Measurements from ENCODE around the gene KCTD18. TPM values are rescaled to one million over a fixed set of nuclear protein-coding genes. Genes with fewer than 3 reads are reported as not detected.
A peak's percentile ranks its signal among the peaks of the same experiment; 100 is the strongest.

KCTD18 gene
- total RNA-seq, 1 donor from 2014 or later: 11.5 TPM

GRCh38 chr2:200492656-200493055, 17.2 kb downstream of the KCTD18 start:
- Histone ChIP-seq H3K36me3 (ENCODE audit: control insufficient read depth in 3 of 3, insufficient read depth in 3 of 3, low read length in 3 of 3) (peaks cover 15 to 40% (median 35%) of the 10 kb centered on the region in 3 donors), H3K9me3 (ENCODE audit: control insufficient read depth in 3 of 3, low read length in 3 of 3) (no peaks in the 10 kb centered on the region), H3K27me3 (ENCODE audit: control insufficient read depth in 3 of 3, insufficient read depth in 3 of 3, low read length in 3 of 3) (no peaks in the 10 kb centered on the region), H3K9ac (ENCODE audit: low read depth in 1 of 3, low read length in 3 of 3) (no peak overlapping the region), H3K4me1 (ENCODE audit: control insufficient read depth in 3 of 3, insufficient read depth in 3 of 3, low read length in 3 of 3) (no peaks in the 10 kb centered on the region), H3K27ac (ENCODE audit: low read depth, low read length) (no peak overlapping the region), H3K4me3 (ENCODE audit: low read length in 3 of 3) (no peak overlapping the region)

GRCh38 chr2:200490001-200490400, 19.9 kb downstream of the KCTD18 start:
- H3K4me3 ChIP-seq (ENCODE audit: low read length in 3 of 3): no peak overlapping the region
- no peaks in the 10 kb centered on the region for H3K4me1 ChIP-seq (ENCODE audit: control insufficient read depth in 3 of 3, insufficient read depth in 3 of 3, low read length in 3 of 3)
- H3K9ac ChIP-seq (ENCODE audit: low read depth in 1 of 3, low read length in 3 of 3): no peak overlapping the region
- H3K27ac ChIP-seq (ENCODE audit: low read depth, low read length): no peak overlapping the region
- H3K36me3 ChIP-seq (ENCODE audit: control insufficient read depth in 3 of 3, insufficient read depth in 3 of 3, low read length in 3 of 3): peaks cover 11 to 32% (median 29%) of the 10 kb centered on the region in 3 donors
- no peaks in the 10 kb centered on the region for H3K9me3 ChIP-seq (ENCODE audit: control insufficient read depth in 3 of 3, low read length in 3 of 3)
- H3K27me3 ChIP-seq (ENCODE audit: control insufficient read depth in 3 of 3, insufficient read depth in 3 of 3, low read length in 3 of 3): no peaks in the 10 kb centered on the region

- no peaks in the 10 kb centered on the region for H3K27me3 ChIP-seq (ENCODE audit: control insufficient read depth in 3 of 3, insufficient read depth in 3 of 3, low read length in 3 of 3)
Observed at GRCh38 chr2:200488169-200488568, 21.7 kb downstream of the KCTD18 start.

GRCh38 chr2:200486529-200486928, 23.3 kb downstream of the KCTD18 start:
- Histone ChIP-seq H3K4me3 (ENCODE audit: low read length in 3 of 3) (no peak overlapping the region), H3K9me3 (ENCODE audit: control insufficient read depth in 3 of 3, low read length in 3 of 3) (no peaks in the 10 kb centered on the region), H3K36me3 (ENCODE audit: control insufficient read depth in 3 of 3, insufficient read depth in 3 of 3, low read length in 3 of 3) (peaks cover 8 to 12% (median 12%) of the 10 kb centered on the region in 3 donors), H3K9ac (ENCODE audit: low read depth in 1 of 3, low read length in 3 of 3) (no peak overlapping the region), H3K27me3 (ENCODE audit: control insufficient read depth in 3 of 3, insufficient read depth in 3 of 3, low read length in 3 of 3) (no peaks in the 10 kb centered on the region), H3K27ac (ENCODE audit: low read depth, low read length) (no peak overlapping the region), H3K4me1 (ENCODE audit: control insufficient read depth in 3 of 3, insufficient read depth in 3 of 3, low read length in 3 of 3) (no peaks in the 10 kb centered on the region)

More at GRCh38 chr2:200488169-200488568, 21.7 kb downstream of the KCTD18 start:
- Histone ChIP-seq H3K27ac (ENCODE audit: low read depth, low read length) (no peak overlapping the region), H3K4me1 (ENCODE audit: control insufficient read depth in 3 of 3, insufficient read depth in 3 of 3, low read length in 3 of 3) (no peaks in the 10 kb centered on the region), H3K9me3 (ENCODE audit: control insufficient read depth in 3 of 3, low read length in 3 of 3) (no peaks in the 10 kb centered on the region), H3K36me3 (ENCODE audit: control insufficient read depth in 3 of 3, insufficient read depth in 3 of 3, low read length in 3 of 3) (peaks cover 8 to 26% (median 22%) of the 10 kb centered on the region in 3 donors), H3K4me3 (ENCODE audit: low read length in 3 of 3) (no peak overlapping the region), H3K9ac (ENCODE audit: low read depth in 1 of 3, low read length in 3 of 3) (no peak overlapping the region)

- no peak overlapping the region for H3K27ac ChIP-seq (ENCODE audit: low read depth, low read length)
Observed at GRCh38 chr2:200484934-200485333, 24.9 kb downstream of the KCTD18 start.

GRCh38 chr2:200483729-200484198, 26.1 kb downstream of the KCTD18 start:
- Histone ChIP-seq H3K4me1 (ENCODE audit: control insufficient read depth in 3 of 3, insufficient read depth in 3 of 3, low read length in 3 of 3) (no peaks in the 10 kb centered on the region), H3K27ac (ENCODE audit: low read depth, low read length) (no peak overlapping the region), H3K4me3 (ENCODE audit: low read length in 3 of 3) (no peak overlapping the region), H3K27me3 (ENCODE audit: control insufficient read depth in 3 of 3, insufficient read depth in 3 of 3, low read length in 3 of 3) (no peaks in the 10 kb centered on the region), H3K9ac (ENCODE audit: low read depth in 1 of 3, low read length in 3 of 3) (no peak overlapping the region), H3K9me3 (ENCODE audit: control insufficient read depth in 3 of 3, low read length in 3 of 3) (no peaks in the 10 kb centered on the region), H3K36me3 (ENCODE audit: control insufficient read depth in 3 of 3, insufficient read depth in 3 of 3, low read length in 3 of 3) (no peaks in the 10 kb centered on the region)

More at GRCh38 chr2:200484934-200485333, 24.9 kb downstream of the KCTD18 start:
- Histone ChIP-seq H3K4me1 (ENCODE audit: control insufficient read depth in 3 of 3, insufficient read depth in 3 of 3, low read length in 3 of 3) (no peaks in the 10 kb centered on the region), H3K36me3 (ENCODE audit: control insufficient read depth in 3 of 3, insufficient read depth in 3 of 3, low read length in 3 of 3) (peaks cover 1 to 6% (median 3%) of the 10 kb centered on the region in 3 donors), H3K9me3 (ENCODE audit: control insufficient read depth in 3 of 3, low read length in 3 of 3) (no peaks in the 10 kb centered on the region), H3K27me3 (ENCODE audit: control insufficient read depth in 3 of 3, insufficient read depth in 3 of 3, low read length in 3 of 3) (no peaks in the 10 kb centered on the region), H3K4me3 (ENCODE audit: low read length in 3 of 3) (no peak overlapping the region), H3K9ac (ENCODE audit: low read depth in 1 of 3, low read length in 3 of 3) (no peak overlapping the region)

GRCh38 chr2:200482194-200482593, 27.7 kb downstream of the KCTD18 start:
- Histone ChIP-seq H3K4me3 (ENCODE audit: low read length in 3 of 3) (no peak overlapping the region), H3K9me3 (ENCODE audit: control insufficient read depth in 3 of 3, low read length in 3 of 3) (no peaks in the 10 kb centered on the region), H3K27ac (ENCODE audit: low read depth, low read length) (no peak overlapping the region), H3K9ac (ENCODE audit: low read depth in 1 of 3, low read length in 3 of 3) (no peak overlapping the region), H3K36me3 (ENCODE audit: control insufficient read depth in 3 of 3, insufficient read depth in 3 of 3, low read length in 3 of 3) (peaks cover 0 to 4% (median 0%) of the 10 kb centered on the region in 3 donors), H3K27me3 (ENCODE audit: control insufficient read depth in 3 of 3, insufficient read depth in 3 of 3, low read length in 3 of 3) (no peaks in the 10 kb centered on the region), H3K4me1 (ENCODE audit: control insufficient read depth in 3 of 3, insufficient read depth in 3 of 3, low read length in 3 of 3) (peaks cover 0 to 8% (median 3%) of the 10 kb centered on the region in 3 donors)

- H3K27ac ChIP-seq (ENCODE audit: low read depth, low read length): no peak overlapping the region
Observed at GRCh38 chr2:200479692-200480265, 30.1 kb downstream of the KCTD18 start.

GRCh38 chr2:200477667-200478131, 32.2 kb downstream of the KCTD18 start:
- H3K27ac ChIP-seq (ENCODE audit: low read depth, low read length): peak overlapping the region; percentile 67
- peak overlapping the region; percentile 55 to 69 (median 69) for H3K9ac ChIP-seq (ENCODE audit: low read depth in 1 of 3, low read length in 3 of 3)
- no peaks in the 10 kb centered on the region for H3K27me3 ChIP-seq (ENCODE audit: control insufficient read depth in 3 of 3, insufficient read depth in 3 of 3, low read length in 3 of 3)
- peaks cover 4 to 19% (median 10%) of the 10 kb centered on the region in 3 donors for H3K36me3 ChIP-seq (ENCODE audit: control insufficient read depth in 3 of 3, insufficient read depth in 3 of 3, low read length in 3 of 3)
- H3K4me1 ChIP-seq (ENCODE audit: control insufficient read depth in 3 of 3, insufficient read depth in 3 of 3, low read length in 3 of 3): peaks cover 8 to 12% (median 9%) of the 10 kb centered on the region in 3 donors
- no peaks in the 10 kb centered on the region for H3K9me3 ChIP-seq (ENCODE audit: control insufficient read depth in 3 of 3, low read length in 3 of 3)
- peak overlapping the region; percentile 20 to 63 (median 54) for H3K4me3 ChIP-seq (ENCODE audit: low read length in 3 of 3)

More at GRCh38 chr2:200479692-200480265, 30.1 kb downstream of the KCTD18 start:
- Histone ChIP-seq H3K4me3 (ENCODE audit: low read length in 3 of 3) (no peak overlapping the region), H3K27me3 (ENCODE audit: control insufficient read depth in 3 of 3, insufficient read depth in 3 of 3, low read length in 3 of 3) (no peaks in the 10 kb centered on the region), H3K9me3 (ENCODE audit: control insufficient read depth in 3 of 3, low read length in 3 of 3) (no peaks in the 10 kb centered on the region), H3K9ac (ENCODE audit: low read depth in 1 of 3, low read length in 3 of 3) (no peak overlapping the region), H3K36me3 (ENCODE audit: control insufficient read depth in 3 of 3, insufficient read depth in 3 of 3, low read length in 3 of 3) (peaks cover 3 to 9% (median 4%) of the 10 kb centered on the region in 3 donors), H3K4me1 (ENCODE audit: control insufficient read depth in 3 of 3, insufficient read depth in 3 of 3, low read length in 3 of 3) (peaks cover 8 to 12% (median 9%) of the 10 kb centered on the region in 3 donors)

- peak overlapping the region in 1 of 3 donors; percentile 27 for H3K4me3 ChIP-seq (ENCODE audit: low read length in 3 of 3)
- peaks cover 5 to 23% (median 14%) of the 10 kb centered on the region in 3 donors for H3K36me3 ChIP-seq (ENCODE audit: control insufficient read depth in 3 of 3, insufficient read depth in 3 of 3, low read length in 3 of 3)
- H3K9ac ChIP-seq (ENCODE audit: low read depth in 1 of 3, low read length in 3 of 3): peak overlapping the region; percentile 26 to 57 (median 48)
- H3K27me3 ChIP-seq (ENCODE audit: control insufficient read depth in 3 of 3, insufficient read depth in 3 of 3, low read length in 3 of 3): no peaks in the 10 kb centered on the region
- peak overlapping the region; percentile 67 for H3K27ac ChIP-seq (ENCODE audit: low read depth, low read length)
- no peaks in the 10 kb centered on the region for H3K9me3 ChIP-seq (ENCODE audit: control insufficient read depth in 3 of 3, low read length in 3 of 3)
- H3K4me1 ChIP-seq (ENCODE audit: control insufficient read depth in 3 of 3, insufficient read depth in 3 of 3, low read length in 3 of 3): peaks cover 8 to 12% (median 9%) of the 10 kb centered on the region in 3 donors
Observed at GRCh38 chr2:200476836-200477235, 33.0 kb downstream of the KCTD18 start.

Measured in skeletal muscle tissue (tissue), 4 donors.